Measurements from ENCODE around the gene POLR2E.

Gene POLR2E

GRCh38 chr19:1088416-1089010 is 6.7 kb downstream of the POLR2E start:
- no peak for TF ChIP-seq CTCF (IDR thresholded peaks at IDR 0.05; ENCODE audit: low read depth, low read length)
- no peak for DNase-seq (ENCODE audit: low read depth in 2 of 2)
- H3K4me3 ChIP-seq (replicated peaks in 1 of 2; ENCODE audit: low read depth in 2 of 2, low read length in 2 of 2) = no peak overlapping the region

- TF ChIP-seq CTCF (IDR thresholded peaks at IDR 0.05; ENCODE audit: low read depth, low read length) = no peak
- no peak for DNase-seq (ENCODE audit: low read depth in 2 of 2)
- no peak overlapping the region for H3K4me3 ChIP-seq (replicated peaks in 1 of 2; ENCODE audit: low read depth in 2 of 2, low read length in 2 of 2)
Observed at GRCh38 chr19:1087813-1088415, 7.3 kb downstream of the POLR2E start.

- H3K4me3 ChIP-seq (replicated peaks in 1 of 2; ENCODE audit: low read depth in 2 of 2, low read length in 2 of 2) = no peak overlapping the region
- DNase-seq (ENCODE audit: low read depth in 2 of 2) = no peak
- no peak for TF ChIP-seq CTCF (IDR thresholded peaks at IDR 0.05; ENCODE audit: low read depth, low read length)
Observed at GRCh38 chr19:1086613-1087012, 8.6 kb downstream of the POLR2E start.

- no peak for TF ChIP-seq CTCF (IDR thresholded peaks at IDR 0.05; ENCODE audit: low read depth, low read length)
- no peak overlapping the region for H3K4me3 ChIP-seq (replicated peaks in 1 of 2; ENCODE audit: low read depth in 2 of 2, low read length in 2 of 2)
- no peak for DNase-seq (ENCODE audit: low read depth in 2 of 2)
Observed at GRCh38 chr19:1085676-1086442, 9.3 kb downstream of the POLR2E start.

GRCh38 chr19:1085053-1085658 is 10.0 kb downstream of the POLR2E start:
- TF ChIP-seq CTCF (IDR thresholded peaks at IDR 0.05; ENCODE audit: low read depth, low read length) = no peak
- H3K4me3 ChIP-seq (replicated peaks in 1 of 2; ENCODE audit: low read depth in 2 of 2, low read length in 2 of 2) = no peak overlapping the region
- no peak for DNase-seq (ENCODE audit: low read depth in 2 of 2)

GRCh38 chr19:1084024-1084868 is 10.9 kb downstream of the POLR2E start:
- TF ChIP-seq CTCF (IDR thresholded peaks at IDR 0.05; ENCODE audit: low read depth, low read length) = no peak
- no peak overlapping the region for H3K4me3 ChIP-seq (replicated peaks in 1 of 2; ENCODE audit: low read depth in 2 of 2, low read length in 2 of 2)
- DNase-seq (ENCODE audit: low read depth in 2 of 2) = no peak

All from cardiac fibroblast (primary cell).